Vagina (tissue), 2 donors: ENCODE results near the gene COPG1.

Experiments used
- CTCF ChIP-seq, 3 experiments: fragments of 450-650 bp in 2 of 3; fragments of 200-600 bp in 1 of 3; sonication (generic) in 1 of 3; IDR thresholded peaks; one replicate each; pipeline ENCODE4 v1.5.1; 2017 to 2019; ENCODE audit warnings: antibody characterized with exemption in 3 of 3, mild to moderate bottlenecking in 2 of 3, moderate library complexity in 2 of 3
- POLR2A ChIP-seq, 2 donors: fragments of 450-650 bp; IDR thresholded peaks; one replicate each; pipeline ENCODE4 v1.6.1; 2017; ENCODE audit warnings: antibody characterized with exemption in 2 of 2, mild to moderate bottlenecking in 2 of 2, moderate library complexity in 2 of 2
- POLR2AphosphoS5 ChIP-seq, 2 donors: sonication (generic); formaldehyde crosslinking; IDR thresholded peaks; one replicate each; pipeline ENCODE4 v1.9.0; 2017; ENCODE audit warnings: antibody characterized with exemption in 2 of 2, mild to moderate bottlenecking in 2 of 2, low read depth in 1 of 2; ENCODE audit not compliant: insufficient read depth in 1 of 2

- TF ChIP-seq CTCF (IDR thresholded peaks at IDR 0.05) (no peak), POLR2A (IDR thresholded peaks at IDR 0.05) (no peak), POLR2AphosphoS5 (IDR thresholded peaks at IDR 0.05; ENCODE audit: insufficient read depth in 1 of 2, low read depth in 1 of 2) (no peak)
Observed at GRCh38 chr3:129218742-129219141, 30.7 kb upstream of the COPG1 start.
